ENCODE results near the gene ST8SIA4. TPM values are rescaled to one million over a fixed set of nuclear protein-coding genes. Genes with fewer than 3 reads are reported as not detected.

The ST8SIA4 gene
- total and polyA plus RNA-seq, 8 donors = 9.4 to 38.5 (median 11.2) TPM

GRCh38 chr5:100854591-100854990, 48.5 kb downstream of the ST8SIA4 start:
- peak overlapping the region in 1 of 2 donors; percentile 63 for H3K27ac ChIP-seq
- DNase-seq = no peak

GRCh38 chr5:100853582-100853981, 49.5 kb downstream of the ST8SIA4 start:
- Histone ChIP-seq H3K27me3 (no peaks in the 10 kb centered on the region), H3K36me3 (peaks cover 0 to 16% of the 10 kb centered on the region in 2 donors), H3K9me3 (no peaks in the 10 kb centered on the region), H3K27ac (peak overlapping the region; percentile 39 to 63), H3K4me1 (peaks cover 0 to 25% of the 10 kb centered on the region in 2 donors), H3K4me3 (no peak overlapping the region)
- no peak for DNase-seq
- TF ChIP-seq CTCF (IDR thresholded peaks at IDR 0.05) = no peak
- no peak for ATAC-seq
- intact Hi-C loops (cut with DNase I) = no loop called here

More at GRCh38 chr5:100854591-100854990, 48.5 kb downstream of the ST8SIA4 start:
- Histone ChIP-seq H3K4me3 (no peak overlapping the region), H3K9me3 (no peaks in the 10 kb centered on the region), H3K4me1 (peaks cover 0 to 25% of the 10 kb centered on the region in 2 donors), H3K27me3 (no peaks in the 10 kb centered on the region), H3K36me3 (peaks cover 0 to 16% of the 10 kb centered on the region in 2 donors)
- no peak for TF ChIP-seq CTCF (IDR thresholded peaks at IDR 0.05)
- ATAC-seq = no peak
- intact Hi-C loops (cut with DNase I) = no loop called here

GRCh38 chr5:100852988-100853449, 50.1 kb downstream of the ST8SIA4 start:
- peaks cover 0 to 16% of the 10 kb centered on the region in 2 donors for H3K36me3 ChIP-seq
- no peak for TF ChIP-seq CTCF (IDR thresholded peaks at IDR 0.05)
- peak overlapping the region; percentile 39 to 63 for H3K27ac ChIP-seq
- H3K4me1 ChIP-seq = peaks cover 0 to 25% of the 10 kb centered on the region in 2 donors
- ATAC-seq (no peak), DNase-seq (no peak)
- H3K27me3 ChIP-seq = no peaks in the 10 kb centered on the region
- no peaks in the 10 kb centered on the region for H3K9me3 ChIP-seq
- intact Hi-C loops (cut with DNase I) = no loop called here
- no peak overlapping the region for H3K4me3 ChIP-seq

- no peaks in the 10 kb centered on the region for H3K27me3 ChIP-seq
- ATAC-seq (no peak), DNase-seq (peak in 1 of 4 donors; percentile 25)
- intact Hi-C loops (cut with DNase I) = no loop called here
- peaks cover 0 to 35% of the 10 kb centered on the region in 2 donors for H3K4me1 ChIP-seq
- TF ChIP-seq CTCF (IDR thresholded peaks at IDR 0.05) = no peak
- no peak overlapping the region for H3K4me3 ChIP-seq
- no peaks in the 10 kb centered on the region for H3K9me3 ChIP-seq
- peaks cover 0 to 16% of the 10 kb centered on the region in 2 donors for H3K36me3 ChIP-seq
- H3K27ac ChIP-seq = peak overlapping the region in 1 of 2 donors; percentile 63
Observed at GRCh38 chr5:100852051-100852450, 51.0 kb downstream of the ST8SIA4 start.

DNA sequence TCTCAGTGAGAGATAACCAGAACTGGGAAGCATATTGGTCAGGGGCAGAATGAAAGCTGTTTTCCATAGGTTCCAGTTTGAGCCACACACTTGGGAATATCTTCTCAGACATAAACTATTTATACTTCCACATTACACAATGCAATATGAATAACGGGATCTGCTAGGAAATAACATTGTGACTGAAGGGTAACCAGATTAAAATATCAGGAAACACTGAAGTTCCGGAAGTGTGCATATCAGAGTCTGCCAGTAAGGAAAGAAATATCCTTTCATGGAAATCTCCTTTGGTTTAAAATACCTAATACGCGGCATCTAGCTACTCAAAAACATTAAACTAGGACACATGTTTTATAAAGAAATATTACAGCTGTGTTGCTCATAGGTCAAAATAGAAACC, 56.3 kb downstream of the ST8SIA4 start:
- Histone ChIP-seq H3K27ac (peak overlapping the region in 1 of 2 donors; percentile 60), H3K4me3 (no peak overlapping the region), H3K4me1 (peaks cover 0 to 39% of the 10 kb centered on the region in 2 donors), H3K9me3 (no peaks in the 10 kb centered on the region), H3K27me3 (no peaks in the 10 kb centered on the region), H3K36me3 (no peaks in the 10 kb centered on the region)
- ATAC-seq (no peak), DNase-seq (no peak)
- no peak for TF ChIP-seq CTCF (IDR thresholded peaks at IDR 0.05)
- intact Hi-C loops (cut with DNase I) = no loop called here

All from left lung (tissue), 10 donors.